ENCODE results near the gene CHRNE.
A peak's percentile ranks its signal among the peaks of the same experiment; 100 is the strongest.

Gene CHRNE

DNA sequence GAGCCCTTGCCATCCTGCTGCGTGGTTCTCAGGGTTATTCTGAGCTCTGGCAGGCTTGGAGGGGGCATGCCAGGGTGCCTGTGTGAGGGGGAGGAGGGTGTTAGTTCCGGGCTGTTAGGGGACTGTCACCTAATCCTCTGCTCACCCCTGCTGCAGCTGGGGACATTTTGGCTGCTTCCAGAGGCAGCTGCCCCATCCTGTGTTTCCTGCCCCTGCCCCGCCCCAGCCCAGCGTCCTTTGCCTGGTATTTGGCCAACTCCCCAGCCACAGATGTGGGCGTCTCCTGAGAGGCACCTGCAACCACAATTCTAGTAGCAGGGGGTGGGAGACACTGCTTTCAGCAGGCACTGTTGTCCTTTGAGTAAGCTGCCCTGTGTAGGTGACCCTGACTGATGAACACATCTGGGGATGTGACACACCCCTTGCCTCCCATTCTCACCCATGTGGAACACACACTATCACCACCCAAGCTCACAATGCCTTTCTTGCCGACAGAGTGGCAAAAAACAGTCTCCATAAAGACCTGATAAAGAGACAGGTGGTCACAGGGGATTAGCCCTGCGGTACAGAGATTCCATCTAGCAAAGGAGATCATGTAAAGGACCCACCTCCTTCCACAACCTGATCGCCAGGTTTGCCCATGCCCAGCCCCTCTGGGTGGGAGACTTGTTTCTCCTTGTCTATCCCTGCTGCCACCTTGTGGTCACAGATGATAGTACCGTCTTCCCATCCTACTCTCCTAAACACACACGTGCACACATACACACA lies at the start of gene CHRNE:
CHRNE (minus strand) TSS at position 48 of the 768 bp plus-strand sequence; CDS start at position 13, 35 bp downstream.
- no peak within 1 kb of the TSS for H3K4me3 ChIP-seq (ENCODE audit: low read depth, low read length)
- peak; percentile 53 for TF ChIP-seq CTCF (IDR thresholded peaks at IDR 0.05; ENCODE audit: low read depth, low read length)

DNA sequence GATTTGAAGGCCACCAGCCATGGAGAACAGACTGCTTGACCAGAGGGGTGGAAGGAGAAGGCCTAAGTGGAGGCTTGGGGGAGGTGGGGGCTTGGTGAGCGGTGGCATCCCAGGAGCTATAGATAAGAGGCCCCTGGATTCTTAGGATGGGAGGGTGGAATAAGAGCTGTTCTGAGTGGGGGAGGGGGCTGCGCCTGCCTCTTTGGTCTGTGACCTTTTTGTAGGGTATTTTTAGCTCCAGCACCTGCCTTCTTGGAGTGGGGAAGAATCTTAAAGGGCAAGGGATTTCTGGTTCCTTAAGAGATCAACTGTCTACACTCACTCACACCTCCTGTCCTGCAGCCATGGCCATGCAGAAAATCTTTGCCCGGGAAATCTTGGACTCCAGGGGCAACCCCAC lies 48.6 kb upstream of the CHRNE start:
- no peak overlapping the region for H3K4me3 ChIP-seq (ENCODE audit: low read depth, low read length)
- no peak for TF ChIP-seq CTCF (IDR thresholded peaks at IDR 0.05; ENCODE audit: low read depth, low read length)

DNA sequence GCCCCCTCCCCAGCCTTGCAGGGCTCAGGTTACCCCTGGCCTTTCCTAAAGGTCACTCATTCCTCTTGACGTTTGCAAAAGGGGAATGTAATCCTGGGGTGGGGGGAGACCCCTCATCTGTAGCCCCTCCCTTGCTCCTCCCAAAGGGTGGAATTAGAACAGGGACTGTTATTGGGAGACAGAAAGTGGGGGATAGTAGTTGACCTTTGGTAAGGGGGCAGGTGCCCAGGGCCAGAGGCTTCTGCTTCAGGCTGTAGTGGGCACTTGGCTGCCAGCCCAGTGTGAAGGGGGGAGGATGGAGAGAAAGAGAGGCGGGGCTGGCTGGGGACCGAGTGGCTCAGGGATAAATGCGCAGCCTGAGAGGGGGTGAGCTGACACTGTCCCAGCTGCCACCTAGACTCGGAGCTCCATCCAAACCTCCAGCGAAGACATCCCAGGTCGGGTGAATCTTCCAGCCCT lies 47.9 kb upstream of the CHRNE start, which contains the start of gene ENO3:
ENO3 (plus strand) TSS at position 374 of the 459 bp plus-strand sequence. CDS start 711 bp downstream, outside the sequence.
- peak within 1 kb of the TSS; percentile 41 for H3K4me3 ChIP-seq (ENCODE audit: low read depth, low read length)
- TF ChIP-seq CTCF (IDR thresholded peaks at IDR 0.05; ENCODE audit: low read depth, low read length) = no peak

GRCh38 chr17:4950075-4950745 lies 47.3 kb upstream of the CHRNE start:
- TF ChIP-seq CTCF (IDR thresholded peaks at IDR 0.05; ENCODE audit: low read depth, low read length) = no peak
- H3K4me3 ChIP-seq (ENCODE audit: low read depth, low read length) = peak overlapping the region; percentile 41

GRCh38 chr17:4949321-4950074 lies 46.6 kb upstream of the CHRNE start:
- no peak for TF ChIP-seq CTCF (IDR thresholded peaks at IDR 0.05; ENCODE audit: low read depth, low read length)
- H3K4me3 ChIP-seq (ENCODE audit: low read depth, low read length) = peak overlapping the region; percentile 93

DNA sequence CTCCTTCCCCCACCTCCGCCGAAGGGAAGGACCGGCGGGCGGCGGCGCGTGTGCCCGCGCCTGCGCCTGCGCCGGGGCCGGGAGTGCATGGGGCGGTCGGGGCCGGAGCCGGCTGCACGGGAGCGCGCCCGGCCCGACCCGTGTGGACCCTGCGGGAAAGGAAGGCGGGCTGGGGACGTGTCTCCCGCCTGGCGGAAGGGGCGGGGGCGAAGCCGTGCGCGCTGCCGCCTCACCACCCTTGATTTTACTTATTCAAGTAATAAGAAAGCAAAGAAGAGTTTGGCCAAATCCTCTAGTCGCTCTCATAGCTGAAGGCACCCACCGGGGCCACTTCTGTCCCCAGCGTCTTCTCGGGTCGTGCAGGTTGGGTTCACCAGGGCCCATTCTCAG lies 46.0 kb upstream of the CHRNE start:
- H3K4me3 ChIP-seq (ENCODE audit: low read depth, low read length) = peak overlapping the region; percentile 93
- TF ChIP-seq CTCF (IDR thresholded peaks at IDR 0.05; ENCODE audit: low read depth, low read length) = no peak
